Cortex of kidney (tissue), 1 donor: ENCODE results near the gene HOATZ.

Source experiments
- DNase-seq: peaks from one replicate; lab custom pipeline; 2025; lab: John Stamatoyannopoulos, UW

Gene HOATZ

GRCh38 chr11:111581341-111581740, 66.8 kb downstream of the HOATZ start:
- DNase-seq, result no peak

- DNase-seq, result no peak
Observed at GRCh38 chr11:111582163-111582562, 67.6 kb downstream of the HOATZ start.

GRCh38 chr11:111582881-111583280, 68.3 kb downstream of the HOATZ start:
- no peak for DNase-seq

GRCh38 chr11:111585371-111585770, 70.8 kb downstream of the HOATZ start:
- no peak for DNase-seq

GRCh38 chr11:111586388-111586831, 71.8 kb downstream of the HOATZ start:
- DNase-seq, result no peak
